ENCODE measurements around the gene NPPB.

NPPB gene

DNA sequence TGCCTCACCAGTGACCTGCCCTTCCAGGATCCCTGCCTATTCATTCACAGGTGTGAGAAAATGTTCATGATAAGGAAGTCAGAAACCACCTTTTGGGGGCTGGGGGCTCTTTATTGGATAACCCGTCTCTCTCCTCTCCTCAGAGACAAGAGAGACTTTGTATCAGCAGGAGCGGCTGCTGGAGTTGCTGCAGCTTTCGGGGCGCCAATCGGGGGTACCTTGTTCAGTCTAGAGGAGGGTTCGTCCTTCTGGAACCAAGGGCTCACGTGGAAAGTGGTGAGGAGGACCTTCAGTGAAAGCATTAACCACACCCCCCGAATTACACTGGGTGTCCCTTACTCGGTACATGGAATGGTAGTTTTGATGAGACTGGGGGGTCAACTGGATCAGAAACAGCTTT is 31.8 kb downstream of the NPPB start:
- H3K9me3 ChIP-seq (ENCODE audit: insufficient read depth, low read depth, low read length), result no peaks in the 10 kb centered on the region
- H3K9ac ChIP-seq (ENCODE audit: low read depth, low read length), result no peak overlapping the region
- peaks cover 91% of the 10 kb centered on the region for H3K36me3 ChIP-seq (ENCODE audit: insufficient read depth, low read length)
- H3K27ac ChIP-seq (ENCODE audit: low read depth, low read length), result no peak overlapping the region
- WGBS, result 96% methylated on average over 9 of the region's 9 CpGs
- H3K4me3 ChIP-seq (ENCODE audit: low read length), result no peak overlapping the region
- H3K27me3 ChIP-seq (ENCODE audit: insufficient read depth, low read length), result no peaks in the 10 kb centered on the region
- no peaks in the 10 kb centered on the region for H3K4me1 ChIP-seq (ENCODE audit: insufficient read depth, low read length)

GRCh38 chr1:11825131-11825530 is 33.6 kb downstream of the NPPB start:
- WGBS, result 96% methylated on average over 7 of the region's 7 CpGs
- Histone ChIP-seq H3K27ac (ENCODE audit: low read depth, low read length) (no peak overlapping the region), H3K4me3 (ENCODE audit: low read length) (no peak overlapping the region), H3K27me3 (ENCODE audit: insufficient read depth, low read length) (no peaks in the 10 kb centered on the region), H3K4me1 (ENCODE audit: insufficient read depth, low read length) (no peaks in the 10 kb centered on the region), H3K36me3 (ENCODE audit: insufficient read depth, low read length) (peaks cover 90% of the 10 kb centered on the region), H3K9ac (ENCODE audit: low read depth, low read length) (no peak overlapping the region), H3K9me3 (ENCODE audit: insufficient read depth, low read depth, low read length) (no peaks in the 10 kb centered on the region)

DNA sequence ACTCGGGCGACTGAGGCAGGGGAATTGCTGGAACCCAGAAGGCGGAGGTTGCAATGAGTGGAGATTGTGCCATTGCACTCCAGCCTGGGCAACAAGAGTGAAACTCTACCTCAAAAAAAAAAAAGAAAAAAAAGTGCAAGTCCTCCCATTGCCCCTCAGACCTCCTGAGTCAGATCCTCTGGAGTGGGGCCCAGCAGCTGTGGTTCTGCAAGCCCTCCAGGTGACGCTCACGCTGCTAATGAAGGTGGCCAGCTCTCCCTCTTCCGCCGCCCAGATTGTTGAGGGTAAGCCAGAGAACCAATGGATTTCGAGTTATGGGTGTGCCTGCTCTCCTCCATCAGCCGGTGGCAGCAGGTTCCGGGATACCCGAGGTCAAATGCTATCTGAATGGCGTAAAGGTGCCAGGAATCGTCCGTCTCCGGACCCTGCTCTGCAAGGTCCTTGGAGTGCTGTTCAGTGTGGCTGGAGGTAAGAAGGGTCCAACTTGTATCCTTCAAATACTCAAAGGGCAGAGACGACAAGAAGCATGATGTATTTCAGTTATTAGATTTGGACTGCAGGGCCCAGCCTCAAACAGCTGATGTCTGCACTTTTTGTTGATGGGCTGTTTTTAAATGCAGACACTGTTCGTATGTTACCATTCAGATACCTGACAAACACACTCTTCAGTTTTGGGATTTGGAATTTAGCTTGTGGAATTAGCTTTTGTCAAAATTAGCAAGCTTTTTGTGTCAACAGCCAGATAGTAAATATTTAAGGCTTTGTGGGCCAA is 35.2 kb downstream of the NPPB start:
- Histone ChIP-seq H3K27ac (ENCODE audit: low read depth, low read length) (no peak overlapping the region), H3K9me3 (ENCODE audit: insufficient read depth, low read depth, low read length) (no peaks in the 10 kb centered on the region), H3K4me3 (ENCODE audit: low read length) (no peak overlapping the region), H3K27me3 (ENCODE audit: insufficient read depth, low read length) (no peaks in the 10 kb centered on the region), H3K4me1 (ENCODE audit: insufficient read depth, low read length) (no peaks in the 10 kb centered on the region), H3K9ac (ENCODE audit: low read depth, low read length) (no peak overlapping the region), H3K36me3 (ENCODE audit: insufficient read depth, low read length) (peaks cover 90% of the 10 kb centered on the region)
- WGBS, result 94% methylated on average over 17 of the region's 17 CpGs

DNA sequence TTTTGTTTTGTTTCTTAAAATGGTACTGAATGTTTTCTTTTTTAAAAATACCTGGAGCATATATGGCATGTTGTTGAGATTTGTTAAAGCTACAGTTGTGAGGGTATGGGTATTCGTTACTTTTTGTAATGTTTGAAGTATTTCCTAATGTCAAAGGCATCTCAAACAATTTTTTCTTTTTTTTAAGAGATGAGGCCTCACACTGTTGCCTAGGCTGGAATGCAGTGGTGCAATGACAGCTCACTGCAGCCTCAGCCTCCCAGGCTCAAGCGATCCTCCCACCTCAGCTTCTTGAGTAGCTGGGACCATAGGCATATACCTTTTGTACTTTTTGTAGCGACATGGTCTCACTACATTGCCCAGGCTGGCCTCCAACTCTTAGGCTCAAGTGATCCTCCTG is 36.7 kb downstream of the NPPB start:
- 95% methylated on average over 3 of the region's 3 CpGs for WGBS
- no peaks in the 10 kb centered on the region for H3K4me1 ChIP-seq (ENCODE audit: insufficient read depth, low read length)
- H3K27me3 ChIP-seq (ENCODE audit: insufficient read depth, low read length), result no peaks in the 10 kb centered on the region
- H3K27ac ChIP-seq (ENCODE audit: low read depth, low read length), result no peak overlapping the region
- H3K36me3 ChIP-seq (ENCODE audit: insufficient read depth, low read length), result peaks cover 91% of the 10 kb centered on the region
- H3K9ac ChIP-seq (ENCODE audit: low read depth, low read length), result no peak overlapping the region
- H3K4me3 ChIP-seq (ENCODE audit: low read length), result no peak overlapping the region
- no peaks in the 10 kb centered on the region for H3K9me3 ChIP-seq (ENCODE audit: insufficient read depth, low read depth, low read length)

DNA sequence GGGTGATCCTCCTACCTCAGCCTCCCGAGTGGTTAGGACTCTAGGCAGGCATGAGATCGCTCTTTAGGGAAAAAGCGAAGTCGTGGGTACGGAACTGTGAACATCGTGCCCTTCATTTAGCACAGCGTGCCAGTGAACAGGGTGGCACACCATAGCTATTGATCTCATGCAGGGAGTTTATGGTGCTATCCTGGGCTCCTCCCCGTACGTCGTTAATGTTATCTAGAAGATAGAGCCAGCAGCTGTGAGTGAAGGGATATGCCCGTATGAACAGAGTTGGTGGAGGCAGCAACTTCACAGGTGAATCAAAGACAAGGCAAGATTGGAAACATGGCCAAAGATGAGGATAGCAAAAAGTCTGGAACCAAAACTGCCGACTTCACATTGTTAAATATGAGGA is 41.6 kb downstream of the NPPB start:
- Histone ChIP-seq H3K9ac (ENCODE audit: low read depth, low read length) (no peak overlapping the region), H3K9me3 (ENCODE audit: insufficient read depth, low read depth, low read length) (no peaks in the 10 kb centered on the region), H3K27ac (ENCODE audit: low read depth, low read length) (no peak overlapping the region), H3K4me1 (ENCODE audit: insufficient read depth, low read length) (no peaks in the 10 kb centered on the region), H3K27me3 (ENCODE audit: insufficient read depth, low read length) (no peaks in the 10 kb centered on the region), H3K36me3 (ENCODE audit: insufficient read depth, low read length) (peaks cover 88% of the 10 kb centered on the region), H3K4me3 (ENCODE audit: low read length) (no peak overlapping the region)
- 96% methylated on average over 12 of the region's 12 CpGs for WGBS

DNA sequence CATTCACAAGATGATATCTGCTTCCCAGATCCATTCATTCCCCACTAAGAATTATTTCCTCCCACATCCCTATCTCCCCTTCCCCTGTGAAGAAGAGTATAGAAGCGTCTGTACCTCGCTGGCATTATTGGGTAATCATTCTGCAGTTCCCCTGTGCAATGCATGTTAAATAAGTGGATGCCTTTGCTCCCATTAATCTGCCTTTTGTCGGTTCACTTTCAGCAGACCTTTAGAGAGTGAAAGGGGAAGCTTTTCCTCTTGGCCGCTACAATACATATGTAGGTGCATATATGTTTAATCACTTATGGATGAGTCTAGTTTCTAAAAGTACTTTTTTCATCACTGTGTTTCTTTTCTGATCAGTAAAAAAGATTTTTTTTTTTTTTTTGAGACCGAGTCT is 45.7 kb downstream of the NPPB start:
- peaks cover 90% of the 10 kb centered on the region for H3K36me3 ChIP-seq (ENCODE audit: insufficient read depth, low read length)

More for the DNA sequence above, 45.7 kb downstream of the NPPB start:
- no peak overlapping the region for H3K27ac ChIP-seq (ENCODE audit: low read depth, low read length)
- H3K4me1 ChIP-seq (ENCODE audit: insufficient read depth, low read length), result no peaks in the 10 kb centered on the region
- H3K27me3 ChIP-seq (ENCODE audit: insufficient read depth, low read length), result no peaks in the 10 kb centered on the region
- no peak overlapping the region for H3K9ac ChIP-seq (ENCODE audit: low read depth, low read length)
- WGBS, result 98% methylated on average over 4 of the region's 5 CpGs
- H3K4me3 ChIP-seq (ENCODE audit: low read length), result no peak overlapping the region
- H3K9me3 ChIP-seq (ENCODE audit: insufficient read depth, low read depth, low read length), result no peaks in the 10 kb centered on the region

All from HUES64 (cell line).